ENCODE measurements around the gene IGFBP6. TPM values are rescaled to one million over a fixed set of nuclear protein-coding genes. Genes with fewer than 3 reads are reported as not detected.
A peak's percentile ranks its signal among the peaks of the same experiment; 100 is the strongest.

Gene IGFBP6
- total RNA-seq, 4 donors from 2014 or later = 67.3 to 143 (median 77.4) TPM

- H3K36me3 ChIP-seq = peaks cover 0 to 32% of the 10 kb centered on the region in 2 donors
- ATAC-seq (no peak), DNase-seq (no peak)
- in situ Hi-C loops (cut with MboI; ENCODE audit: low sequenced_read_pairs in 4 of 4) = loop anchor here in 1 of 4 donors (25.0 kb wide), 1 partner anchor 132 kb away; the partner anchor contains the start of genes CSAD and ZNF740
- intact Hi-C loops (cut with DNase I; ENCODE audit: low total_unique reads) = loop anchor here (10.0 kb wide), 1 partner anchor 399 kb away; the partner anchor contains the start of gene PCBP2
- TF ChIP-seq CTCF (IDR thresholded peaks at IDR 0.05 in 4 of 5, conservative IDR thresholded peaks at IDR 0.05 in 1 of 5) (no peak), POLR2A (IDR thresholded peaks at IDR 0.05) (no peak)
- H3K4me1 ChIP-seq = peaks cover 46 to 49% of the 10 kb centered on the region in 2 donors
- H3K9me3 ChIP-seq = no peaks in the 10 kb centered on the region
- H3K4me3 ChIP-seq = no peak overlapping the region
- H3K27me3 ChIP-seq = no peaks in the 10 kb centered on the region
- H3K27ac ChIP-seq = peak overlapping the region; percentile 99 to 100 (median 100)
These were observed 41.8 kb upstream of the IGFBP6 start for GRCh38 chr12:53055471-53056266.

- Histone ChIP-seq H3K27me3 (no peaks in the 10 kb centered on the region), H3K4me3 (no peak overlapping the region), H3K4me1 (peaks cover 51 to 52% of the 10 kb centered on the region in 2 donors), H3K27ac (peak overlapping the region in 3 of 4 donors; percentile 18 to 100 (median 99)), H3K9me3 (no peaks in the 10 kb centered on the region), H3K36me3 (peaks cover 0 to 39% of the 10 kb centered on the region in 2 donors)
- intact Hi-C loops (cut with DNase I; ENCODE audit: low total_unique reads) (loop anchor here (10.0 kb wide), 1 partner anchor 399 kb away; the partner anchor contains the start of gene PCBP2), in situ Hi-C loops (cut with MboI; ENCODE audit: low sequenced_read_pairs in 4 of 4) (loop anchor here in 1 of 4 donors (25.0 kb wide), 1 partner anchor 131 kb away; the partner anchor contains the start of genes CSAD and ZNF740)
- no peak for ATAC-seq
- no peak for TF ChIP-seq CTCF (IDR thresholded peaks at IDR 0.05 in 4 of 5, conservative IDR thresholded peaks at IDR 0.05 in 1 of 5)
- no peak for TF ChIP-seq POLR2A (IDR thresholded peaks at IDR 0.05)
- DNase-seq = no peak
These were observed 41.2 kb upstream of the IGFBP6 start for GRCh38 chr12:53056296-53056695.

GRCh38 chr12:53056901-53057300, 40.6 kb upstream of the IGFBP6 start:
- Histone ChIP-seq H3K27ac (peak overlapping the region; percentile 18 to 99 (median 31)), H3K4me3 (no peak overlapping the region), H3K9me3 (no peaks in the 10 kb centered on the region), H3K4me1 (peaks cover 51 to 52% of the 10 kb centered on the region in 2 donors), H3K36me3 (peaks cover 0 to 45% of the 10 kb centered on the region in 2 donors), H3K27me3 (no peaks in the 10 kb centered on the region)
- intact Hi-C loops (cut with DNase I; ENCODE audit: low total_unique reads) (loop anchor here (10.0 kb wide), 1 partner anchor 398 kb away; the partner anchor contains the start of gene PCBP2), in situ Hi-C loops (cut with MboI; ENCODE audit: low sequenced_read_pairs in 4 of 4) (loop anchor here in 1 of 4 donors (25.0 kb wide), 1 partner anchor 130 kb away; the partner anchor contains the start of genes CSAD and ZNF740)
- no peak for ATAC-seq
- DNase-seq = no peak
- no peak for TF ChIP-seq POLR2A (IDR thresholded peaks at IDR 0.05)
- no peak for TF ChIP-seq CTCF (IDR thresholded peaks at IDR 0.05 in 4 of 5, conservative IDR thresholded peaks at IDR 0.05 in 1 of 5)

GRCh38 chr12:53057816-53058500, 39.5 kb upstream of the IGFBP6 start:
- Histone ChIP-seq H3K27me3 (no peaks in the 10 kb centered on the region), H3K9me3 (no peaks in the 10 kb centered on the region), H3K36me3 (peaks cover 0 to 55% of the 10 kb centered on the region in 2 donors), H3K27ac (peak overlapping the region in 2 of 4 donors; percentile 39 to 74), H3K4me3 (no peak overlapping the region), H3K4me1 (peaks cover 41 to 51% of the 10 kb centered on the region in 2 donors)
- ATAC-seq (no peak), DNase-seq (no peak)
- TF ChIP-seq CTCF (IDR thresholded peaks at IDR 0.05 in 4 of 5, conservative IDR thresholded peaks at IDR 0.05 in 1 of 5) (no peak), POLR2A (IDR thresholded peaks at IDR 0.05) (no peak)
- in situ Hi-C loops (cut with MboI; ENCODE audit: low sequenced_read_pairs in 4 of 4) = loop anchor here in 1 of 4 donors (25.0 kb wide), 1 partner anchor 129 kb away; the partner anchor contains the start of genes CSAD and ZNF740
- intact Hi-C loops (cut with DNase I; ENCODE audit: low total_unique reads) = loop anchor here (10.0 kb wide), 1 partner anchor 397 kb away; the partner anchor contains the start of gene PCBP2

Measured in gastrocnemius medialis (tissue), 4 donors.